Measurements from ENCODE around the gene CA12. TPM values are rescaled to one million over a fixed set of nuclear protein-coding genes. Genes with fewer than 3 reads are reported as not detected.

CA12 gene
- total RNA-seq, 1 donor from 2014 or later: 0.97 TPM

DNA sequence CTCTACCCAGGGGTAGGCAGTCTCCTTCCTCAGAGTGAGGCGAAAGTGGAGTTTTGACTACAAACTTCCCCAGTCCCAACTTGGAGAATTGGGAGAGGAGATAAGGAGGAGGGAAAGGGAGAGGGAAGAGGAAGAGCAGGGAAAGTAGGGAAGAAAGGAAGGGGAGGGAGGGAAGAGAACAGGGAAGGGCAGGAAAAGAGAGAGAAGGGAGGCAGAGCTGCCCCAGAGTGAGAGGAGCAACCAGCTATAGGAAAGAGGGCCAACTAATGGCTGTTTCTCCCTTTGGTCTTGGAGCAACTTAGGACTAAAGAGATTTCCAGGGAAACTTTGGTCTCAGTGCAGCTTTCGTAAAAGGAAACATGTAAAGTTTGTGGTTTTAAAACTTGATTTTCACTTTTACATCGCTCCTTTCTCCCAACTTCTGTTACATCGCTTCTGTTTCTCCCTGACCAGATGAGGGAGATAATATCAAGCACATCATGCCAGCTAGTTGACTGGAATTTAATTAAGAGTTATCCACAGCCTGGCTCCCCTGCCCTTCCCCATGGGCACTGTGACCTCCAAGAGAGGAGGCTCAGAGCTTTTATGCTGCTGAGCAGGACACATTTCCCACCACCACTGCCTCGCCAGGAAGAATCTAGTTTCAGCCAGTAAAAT, 1.4 kb downstream of the CA12 start:
- Mint-ChIP-seq H3K9me3 (ENCODE audit: unreplicated experiment) (no peaks in the 10 kb centered on the region), H3K36me3 (ENCODE audit: unreplicated experiment) (no peaks in the 10 kb centered on the region), H3K27ac (ENCODE audit: unreplicated experiment) (no peak overlapping the region), H3K4me3 (ENCODE audit: unreplicated experiment) (peak overlapping the region; percentile 22), H3K4me1 (ENCODE audit: unreplicated experiment) (peaks cover 29% of the 10 kb centered on the region), H3K27me3 (ENCODE audit: unreplicated experiment) (peaks cover 7% of the 10 kb centered on the region)
- DNase-seq (ENCODE audit: extremely low spot score, unreplicated experiment): no peak
- TF ChIP-seq, protein P1, sequence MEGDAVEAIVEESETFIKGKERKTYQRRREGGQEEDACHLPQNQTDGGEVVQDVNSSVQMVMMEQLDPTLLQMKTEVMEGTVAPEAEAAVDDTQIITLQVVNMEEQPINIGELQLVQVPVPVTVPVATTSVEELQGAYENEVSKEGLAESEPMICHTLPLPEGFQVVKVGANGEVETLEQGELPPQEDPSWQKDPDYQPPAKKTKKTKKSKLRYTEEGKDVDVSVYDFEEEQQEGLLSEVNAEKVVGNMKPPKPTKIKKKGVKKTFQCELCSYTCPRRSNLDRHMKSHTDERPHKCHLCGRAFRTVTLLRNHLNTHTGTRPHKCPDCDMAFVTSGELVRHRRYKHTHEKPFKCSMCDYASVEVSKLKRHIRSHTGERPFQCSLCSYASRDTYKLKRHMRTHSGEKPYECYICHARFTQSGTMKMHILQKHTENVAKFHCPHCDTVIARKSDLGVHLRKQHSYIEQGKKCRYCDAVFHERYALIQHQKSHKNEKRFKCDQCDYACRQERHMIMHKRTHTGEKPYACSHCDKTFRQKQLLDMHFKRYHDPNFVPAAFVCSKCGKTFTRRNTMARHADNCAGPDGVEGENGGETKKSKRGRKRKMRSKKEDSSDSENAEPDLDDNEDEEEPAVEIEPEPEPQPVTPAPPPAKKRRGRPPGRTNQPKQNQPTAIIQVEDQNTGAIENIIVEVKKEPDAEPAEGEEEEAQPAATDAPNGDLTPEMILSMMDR (IDR thresholded peaks at IDR 0.05): no peak

DNA sequence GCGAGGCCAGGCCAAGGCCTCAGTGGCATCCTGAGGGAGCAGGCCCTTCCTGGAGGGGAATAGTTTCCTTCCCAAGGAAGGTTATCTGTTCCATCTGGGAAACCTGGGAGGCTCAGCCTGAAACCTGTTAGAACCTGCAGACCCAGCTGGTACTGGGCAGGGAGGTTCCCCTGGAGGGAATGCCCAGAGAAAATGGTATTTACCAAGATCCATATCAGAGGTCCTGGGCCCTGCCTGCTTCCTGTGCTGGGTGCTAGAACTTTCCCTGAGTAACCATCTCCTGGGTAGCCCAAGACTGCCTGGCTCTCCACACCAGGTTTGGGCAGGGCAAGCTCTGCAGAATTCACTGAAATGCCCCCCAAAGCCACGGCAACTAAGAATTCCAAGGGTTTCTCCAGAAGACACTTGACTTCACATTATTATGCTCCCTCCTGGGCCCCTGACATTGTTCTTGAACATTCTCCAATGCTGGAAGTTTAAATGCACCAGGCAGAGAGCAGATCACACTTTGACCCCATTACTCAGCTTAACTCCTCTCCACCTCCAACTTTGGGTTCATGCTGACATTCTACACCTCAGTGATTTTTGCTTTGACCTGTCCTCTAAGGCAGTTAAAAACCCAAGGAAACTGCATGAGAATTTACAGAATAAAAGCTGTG, 2.0 kb downstream of the CA12 start:
- no peak overlapping the region for H3K4me3 Mint-ChIP-seq (ENCODE audit: unreplicated experiment)

DNA sequence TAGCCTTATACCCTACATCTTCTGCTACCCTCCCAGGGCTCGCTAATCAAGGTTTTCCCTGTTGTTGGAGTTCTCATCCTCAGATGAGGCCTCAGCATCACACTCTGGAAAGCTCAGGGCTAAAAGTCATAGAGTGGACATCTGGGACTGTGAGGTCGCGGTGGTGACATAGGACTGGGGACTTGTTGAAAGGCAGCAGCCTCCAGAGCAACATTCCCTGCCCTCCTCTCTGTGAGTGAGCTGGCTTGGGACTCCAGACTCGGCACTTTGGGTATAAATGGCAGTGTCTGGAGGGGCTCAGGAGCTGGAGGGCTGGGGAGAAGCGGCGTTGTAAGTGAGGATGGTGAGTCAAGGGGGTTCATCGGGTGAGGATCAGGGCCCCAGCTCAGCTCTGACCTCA, 2.7 kb downstream of the CA12 start:
- Mint-ChIP-seq H3K27ac (ENCODE audit: unreplicated experiment) (no peak overlapping the region), H3K4me3 (ENCODE audit: unreplicated experiment) (no peak overlapping the region), H3K4me1 (ENCODE audit: unreplicated experiment) (peaks cover 43% of the 10 kb centered on the region), H3K9me3 (ENCODE audit: unreplicated experiment) (no peaks in the 10 kb centered on the region), H3K36me3 (ENCODE audit: unreplicated experiment) (no peaks in the 10 kb centered on the region), H3K27me3 (ENCODE audit: unreplicated experiment) (peaks cover 7% of the 10 kb centered on the region)
- TF ChIP-seq, protein P1 (IDR thresholded peaks at IDR 0.05): no peak
- no peak for DNase-seq (ENCODE audit: extremely low spot score, unreplicated experiment)

More for the DNA sequence above, 2.0 kb downstream of the CA12 start:
- peaks cover 36% of the 10 kb centered on the region for H3K4me1 Mint-ChIP-seq (ENCODE audit: unreplicated experiment)
- no peaks in the 10 kb centered on the region for H3K9me3 Mint-ChIP-seq (ENCODE audit: unreplicated experiment)
- no peak overlapping the region for H3K27ac Mint-ChIP-seq (ENCODE audit: unreplicated experiment)
- H3K36me3 Mint-ChIP-seq (ENCODE audit: unreplicated experiment): no peaks in the 10 kb centered on the region
- H3K27me3 Mint-ChIP-seq (ENCODE audit: unreplicated experiment): peaks cover 7% of the 10 kb centered on the region
- TF ChIP-seq, protein P1 (IDR thresholded peaks at IDR 0.05): no peak
- DNase-seq (ENCODE audit: extremely low spot score, unreplicated experiment): no peak

DNA sequence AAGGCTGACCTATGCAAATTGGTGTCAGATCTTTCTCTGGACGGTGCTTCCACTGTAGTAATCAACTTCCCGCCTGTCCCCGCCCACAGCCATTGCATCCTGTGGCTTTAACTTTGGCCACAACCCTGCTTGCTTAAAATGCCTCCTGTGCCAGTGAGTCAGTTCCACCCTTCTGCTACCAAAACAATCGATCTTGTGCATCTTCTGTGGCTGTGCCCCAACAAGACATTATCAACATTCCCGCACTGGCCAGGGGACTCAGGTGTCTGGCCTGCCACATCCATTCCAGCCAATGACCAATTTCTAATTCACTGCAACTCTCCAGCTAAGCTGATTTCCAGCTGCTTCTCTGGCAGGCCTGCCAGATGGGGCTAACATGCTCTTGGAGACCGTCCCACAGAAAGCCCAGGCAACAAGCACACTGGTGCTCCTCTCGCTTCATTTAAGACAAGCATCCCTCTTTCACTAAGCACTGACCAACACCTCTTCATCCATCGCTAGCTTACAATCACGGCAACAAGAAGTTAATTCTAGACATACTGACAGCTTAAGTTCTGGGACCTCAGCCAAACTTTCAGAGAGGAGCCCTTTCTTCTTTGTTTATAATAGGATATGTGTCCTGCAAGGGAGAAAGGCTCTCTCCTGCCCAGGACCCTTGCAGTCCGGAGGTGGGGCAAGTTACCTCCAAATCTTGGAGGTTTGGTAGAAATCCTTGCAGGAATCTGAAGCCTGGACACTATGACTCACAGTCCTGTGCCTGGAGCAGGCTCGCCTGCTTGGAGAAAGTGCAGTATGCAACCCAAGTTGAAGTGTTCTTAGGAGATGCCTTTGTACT, 6.7 kb downstream of the CA12 start:
- TF ChIP-seq, protein P1 (IDR thresholded peaks at IDR 0.05): no peak
- Mint-ChIP-seq H3K36me3 (ENCODE audit: unreplicated experiment) (no peaks in the 10 kb centered on the region), H3K27ac (ENCODE audit: unreplicated experiment) (peak overlapping the region; percentile 69), H3K4me3 (ENCODE audit: unreplicated experiment) (no peak overlapping the region), H3K4me1 (ENCODE audit: unreplicated experiment) (peaks cover 52% of the 10 kb centered on the region), H3K27me3 (ENCODE audit: unreplicated experiment) (no peaks in the 10 kb centered on the region), H3K9me3 (ENCODE audit: unreplicated experiment) (no peaks in the 10 kb centered on the region)
- no peak for DNase-seq (ENCODE audit: extremely low spot score, unreplicated experiment)

Data from osteocyte (in vitro differentiated cells).